Measurements from ENCODE around the gene HHAT.
"Not testable (repeated sequence)": the region's sequence is repeated elsewhere in the genome, so short reads cannot be mapped to it uniquely, and the experiment has no call there.

The HHAT gene

DNA sequence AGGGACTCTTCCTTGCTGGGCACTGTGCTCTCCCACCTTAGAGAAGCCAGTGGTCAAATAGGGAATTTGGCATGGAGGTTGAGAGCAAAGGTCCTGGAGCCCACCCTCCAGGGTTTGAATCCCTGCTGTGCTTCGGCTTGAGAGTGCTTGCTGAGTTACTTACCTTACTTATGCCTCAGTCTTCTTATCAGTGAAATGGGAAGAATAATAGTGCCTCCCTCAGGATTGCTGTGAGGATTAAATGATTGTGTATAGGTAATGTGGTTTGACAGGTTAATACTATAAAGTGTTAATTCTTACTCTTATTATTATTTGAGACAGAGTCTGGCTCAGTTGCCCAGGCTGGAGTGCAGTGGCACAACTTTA is 79.2 kb downstream of the HHAT start:
- Histone ChIP-seq H3K4me1 (ENCODE audit: control insufficient read depth, insufficient read depth, low read length, unreplicated experiment) (no peaks in the 10 kb centered on the region), H3K4me3 (ENCODE audit: low read depth, low read length) (no peak overlapping the region), H3K79me2 (ENCODE audit: control insufficient read depth, insufficient read depth, low read length, unreplicated experiment) (no peaks in the 10 kb centered on the region), H3K36me3 (ENCODE audit: insufficient read depth, low read length) (no peaks in the 10 kb centered on the region), H2AFZ (ENCODE audit: low read length, unreplicated experiment) (no peak overlapping the region), H3K27ac (ENCODE audit: low read depth, low read length) (no peak overlapping the region), H3K27me3 (ENCODE audit: insufficient read depth, low read length) (0 out of 2 replicates have a peak, but pooled peaks cover 2% of the 10 kb centered on the region)

DNA sequence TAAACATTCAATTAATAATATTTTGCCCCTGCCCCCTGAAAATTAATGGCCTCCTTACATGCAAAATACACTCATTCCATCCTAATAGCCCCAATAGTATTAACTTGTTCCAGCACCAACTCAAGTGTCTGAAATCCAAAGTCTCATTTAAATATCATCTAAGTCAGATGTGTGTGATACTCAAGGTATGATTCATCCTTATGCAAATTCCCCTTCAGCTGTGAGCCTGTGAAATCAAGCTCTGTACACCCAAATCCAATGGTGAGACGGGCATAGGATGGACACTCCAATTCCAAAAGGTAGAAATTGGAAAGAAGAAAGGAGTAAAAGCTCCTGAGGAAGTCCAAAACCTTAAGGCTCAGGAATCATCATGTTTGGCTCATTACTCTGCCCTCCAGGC is 83.5 kb downstream of the HHAT start:
- no peaks in the 10 kb centered on the region for H3K4me1 ChIP-seq (ENCODE audit: control insufficient read depth, insufficient read depth, low read length, unreplicated experiment)

DNA sequence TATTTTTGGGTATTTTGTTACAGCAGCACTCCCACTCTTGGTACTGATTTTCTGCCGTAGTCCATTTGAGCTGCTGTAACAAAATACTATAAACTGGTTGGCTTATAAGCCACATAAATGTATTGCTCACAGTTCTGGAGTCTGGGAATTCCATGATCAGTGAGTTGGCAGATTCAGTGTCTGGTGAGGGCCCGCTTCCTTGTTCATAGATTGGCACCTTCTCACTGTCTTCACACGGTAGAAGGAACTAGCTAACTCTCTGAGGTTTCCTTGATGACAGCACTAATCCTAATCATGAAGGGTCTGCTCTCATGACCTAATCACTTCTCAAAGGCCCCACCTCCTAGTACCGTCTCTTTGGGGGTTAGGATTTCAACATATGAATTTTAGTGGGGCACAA is 85.2 kb downstream of the HHAT start:
- no peak overlapping the region for H3K4me3 ChIP-seq (ENCODE audit: low read depth, low read length)
- H3K36me3 ChIP-seq (ENCODE audit: insufficient read depth, low read length) = no peaks in the 10 kb centered on the region

More for the DNA sequence above, 83.5 kb downstream of the HHAT start:
- H3K36me3 ChIP-seq (ENCODE audit: insufficient read depth, low read length) = no peaks in the 10 kb centered on the region
- H3K27me3 ChIP-seq (ENCODE audit: insufficient read depth, low read length) = no peaks in the 10 kb centered on the region
- H3K27ac ChIP-seq (ENCODE audit: low read depth, low read length) = no peak overlapping the region
- H3K79me2 ChIP-seq (ENCODE audit: control insufficient read depth, insufficient read depth, low read length, unreplicated experiment) = no peaks in the 10 kb centered on the region
- H2AFZ ChIP-seq (ENCODE audit: low read length, unreplicated experiment) = no peak overlapping the region
- H3K4me3 ChIP-seq (ENCODE audit: low read depth, low read length) = no peak overlapping the region

DNA sequence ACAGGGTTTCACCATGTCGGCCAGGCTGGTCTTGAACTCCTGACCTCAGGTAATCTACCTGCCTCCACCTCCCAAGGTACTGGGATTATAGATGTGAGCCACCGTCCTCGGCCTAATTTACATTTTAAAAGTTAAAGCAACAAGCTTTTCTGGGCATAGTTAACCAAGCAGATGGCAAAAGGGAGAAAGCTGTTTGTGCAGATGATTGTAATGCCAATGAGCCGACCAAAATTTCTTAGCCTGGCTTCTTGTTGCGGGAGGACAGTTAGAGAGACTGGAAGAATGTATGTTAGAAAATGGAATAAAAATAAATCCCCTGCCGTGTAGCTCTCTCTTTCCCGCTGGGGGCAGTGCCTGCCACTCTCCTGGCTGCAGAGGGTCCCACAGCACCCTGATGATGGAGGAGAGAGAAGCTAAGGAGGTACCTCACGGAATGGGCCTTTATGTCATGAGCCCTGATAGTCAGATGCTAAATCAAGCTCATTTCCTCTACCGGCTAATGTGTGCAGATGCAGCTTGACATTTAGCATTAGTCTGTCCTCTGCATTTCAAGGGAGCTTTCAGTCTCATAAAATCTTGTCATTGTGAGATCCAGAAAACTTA is 87.2 kb downstream of the HHAT start:
- no peak overlapping the region for H3K27ac ChIP-seq (ENCODE audit: low read depth, low read length)
- no peak overlapping the region for H3K4me3 ChIP-seq (ENCODE audit: low read depth, low read length)
- H2AFZ ChIP-seq (ENCODE audit: low read length, unreplicated experiment) = no peak overlapping the region
- H3K27me3 ChIP-seq (ENCODE audit: insufficient read depth, low read length) = no peaks in the 10 kb centered on the region
- H3K4me1 ChIP-seq (ENCODE audit: control insufficient read depth, insufficient read depth, low read length, unreplicated experiment) = no peaks in the 10 kb centered on the region
- no peaks in the 10 kb centered on the region for H3K36me3 ChIP-seq (ENCODE audit: insufficient read depth, low read length)
- no peaks in the 10 kb centered on the region for H3K79me2 ChIP-seq (ENCODE audit: control insufficient read depth, insufficient read depth, low read length, unreplicated experiment)

More for the DNA sequence above, 85.2 kb downstream of the HHAT start:
- no peak overlapping the region for H3K27ac ChIP-seq (ENCODE audit: low read depth, low read length)
- no peaks in the 10 kb centered on the region for H3K79me2 ChIP-seq (ENCODE audit: control insufficient read depth, insufficient read depth, low read length, unreplicated experiment)
- H3K27me3 ChIP-seq (ENCODE audit: insufficient read depth, low read length) = no peaks in the 10 kb centered on the region
- no peaks in the 10 kb centered on the region for H3K4me1 ChIP-seq (ENCODE audit: control insufficient read depth, insufficient read depth, low read length, unreplicated experiment)
- no peak overlapping the region for H2AFZ ChIP-seq (ENCODE audit: low read length, unreplicated experiment)

DNA sequence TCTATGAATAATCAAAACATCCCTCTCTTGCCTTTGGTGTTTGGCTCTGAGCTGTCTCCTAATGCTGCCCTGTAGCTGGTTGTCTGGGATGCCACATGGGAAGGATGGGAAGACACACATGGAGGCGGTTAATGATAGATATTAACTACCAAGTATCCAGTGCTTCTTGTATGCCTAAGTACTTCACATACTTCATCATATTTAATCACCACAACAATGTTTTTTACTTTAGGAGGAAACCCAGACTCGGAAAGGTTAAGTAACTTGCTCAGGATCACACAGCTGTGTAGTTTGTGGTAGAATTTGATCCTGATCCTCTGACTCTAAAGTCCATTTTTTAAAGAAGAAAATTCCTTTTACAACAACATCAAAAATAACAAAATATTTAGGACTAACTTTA is 88.0 kb downstream of the HHAT start:
- no peak overlapping the region for H2AFZ ChIP-seq (ENCODE audit: low read length, unreplicated experiment)
- no peak overlapping the region for H3K4me3 ChIP-seq (ENCODE audit: low read depth, low read length)
- no peaks in the 10 kb centered on the region for H3K4me1 ChIP-seq (ENCODE audit: control insufficient read depth, insufficient read depth, low read length, unreplicated experiment)
- no peaks in the 10 kb centered on the region for H3K27me3 ChIP-seq (ENCODE audit: insufficient read depth, low read length)
- no peaks in the 10 kb centered on the region for H3K79me2 ChIP-seq (ENCODE audit: control insufficient read depth, insufficient read depth, low read length, unreplicated experiment)
- H3K36me3 ChIP-seq (ENCODE audit: insufficient read depth, low read length) = no peaks in the 10 kb centered on the region
- no peak overlapping the region for H3K27ac ChIP-seq (ENCODE audit: low read depth, low read length)

DNA sequence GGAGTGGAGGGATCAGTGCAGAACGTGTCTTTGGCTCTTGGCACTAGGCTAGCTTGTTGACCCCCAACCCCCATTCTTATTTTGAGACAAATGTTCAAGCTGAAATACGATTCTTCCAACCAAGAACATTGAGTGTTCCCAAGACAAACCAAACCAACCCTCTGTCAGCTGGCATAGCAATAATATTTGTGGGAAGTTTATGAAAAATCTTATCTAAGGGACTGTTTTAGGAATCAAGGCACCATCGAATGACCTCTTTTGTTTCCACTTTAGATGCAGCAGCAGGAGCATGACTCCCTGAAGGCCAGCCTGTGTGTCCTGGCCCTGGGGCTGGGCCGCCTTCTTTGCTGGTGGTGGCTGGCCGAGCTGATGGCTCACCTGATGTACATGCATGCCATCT is 89.2 kb downstream of the HHAT start:
- H3K27ac ChIP-seq (ENCODE audit: low read depth, low read length) = no peak overlapping the region
- H2AFZ ChIP-seq (ENCODE audit: low read length, unreplicated experiment) = no peak overlapping the region
- no peak overlapping the region for H3K4me3 ChIP-seq (ENCODE audit: low read depth, low read length)
- no peaks in the 10 kb centered on the region for H3K79me2 ChIP-seq (ENCODE audit: control insufficient read depth, insufficient read depth, low read length, unreplicated experiment)
- no peaks in the 10 kb centered on the region for H3K27me3 ChIP-seq (ENCODE audit: insufficient read depth, low read length)
- no peaks in the 10 kb centered on the region for H3K4me1 ChIP-seq (ENCODE audit: control insufficient read depth, insufficient read depth, low read length, unreplicated experiment)
- H3K36me3 ChIP-seq (ENCODE audit: insufficient read depth, low read length) = no peaks in the 10 kb centered on the region

DNA sequence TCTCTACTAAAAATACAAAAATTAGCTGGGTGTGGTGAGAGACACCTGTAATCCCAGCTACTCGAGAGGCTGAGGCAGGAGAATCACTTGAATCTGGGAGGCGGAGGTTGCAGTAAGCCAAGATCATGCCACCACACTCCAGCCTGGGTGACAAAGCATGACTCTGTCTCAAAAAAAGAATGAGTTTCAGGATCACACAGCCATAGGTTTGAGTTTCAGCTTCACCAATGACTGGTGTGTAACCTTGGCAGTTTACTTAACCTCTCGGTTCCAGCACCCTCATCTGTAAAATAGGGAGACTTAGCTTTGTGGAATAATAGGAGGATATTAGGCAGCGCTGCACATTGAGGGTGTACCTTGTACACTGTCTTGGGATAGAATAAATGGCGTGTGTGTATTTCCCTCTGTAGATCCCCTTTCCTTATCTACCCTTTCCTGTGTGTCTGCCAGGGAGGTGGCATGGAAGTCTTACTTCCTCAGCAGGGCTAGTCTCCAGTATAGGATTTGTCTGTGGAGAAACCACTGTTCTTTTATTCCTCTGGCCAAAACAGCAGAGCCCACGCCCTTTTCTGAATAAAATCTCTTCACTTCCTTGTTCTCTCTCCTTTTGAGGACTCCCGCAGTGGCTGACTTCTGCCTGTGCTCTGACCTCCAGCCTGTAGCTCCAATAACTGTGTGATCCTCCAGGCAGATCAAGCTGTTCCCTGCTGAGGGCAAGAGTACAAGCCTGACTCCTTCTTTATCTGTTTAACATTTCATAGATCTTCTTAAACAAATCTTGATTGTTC is 90.4 kb downstream of the HHAT start:
- Histone ChIP-seq H3K27ac (ENCODE audit: low read depth, low read length) (no peak overlapping the region), H3K4me3 (ENCODE audit: low read depth, low read length) (no peak overlapping the region)

DNA sequence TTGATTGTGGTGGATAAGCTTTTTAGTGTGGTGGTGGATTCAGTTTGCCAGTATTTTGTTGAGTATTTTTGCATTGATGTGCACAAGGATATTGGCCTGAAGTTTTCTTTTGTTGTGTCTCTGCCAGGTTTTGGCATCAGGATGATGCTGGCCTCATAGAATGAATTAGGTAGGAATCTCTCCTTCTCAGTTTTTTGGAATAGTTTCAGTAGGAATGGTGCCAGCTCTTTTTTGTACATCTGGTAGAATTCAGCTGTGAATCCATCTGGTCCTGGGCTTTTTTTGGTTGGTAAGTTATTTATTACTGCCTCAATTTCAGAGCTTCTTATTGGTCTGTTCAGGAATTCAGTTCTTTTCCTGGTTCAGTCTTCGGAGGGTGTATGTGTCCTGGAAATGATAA is 98.0 kb downstream of the HHAT start:
- H3K27me3 ChIP-seq (ENCODE audit: insufficient read depth, low read length); H3K4me3 ChIP-seq (ENCODE audit: low read depth, low read length); H3K4me1 ChIP-seq (ENCODE audit: control insufficient read depth, insufficient read depth, low read length, unreplicated experiment); H3K79me2 ChIP-seq (ENCODE audit: control insufficient read depth, insufficient read depth, low read length, unreplicated experiment); H3K27ac ChIP-seq (ENCODE audit: low read depth, low read length); H3K36me3 ChIP-seq (ENCODE audit: insufficient read depth, low read length); H2AFZ ChIP-seq (ENCODE audit: low read length, unreplicated experiment): not testable (repeated sequence)

More for the DNA sequence above, 90.4 kb downstream of the HHAT start:
- Histone ChIP-seq H3K36me3 (ENCODE audit: insufficient read depth, low read length) (no peaks in the 10 kb centered on the region), H3K79me2 (ENCODE audit: control insufficient read depth, insufficient read depth, low read length, unreplicated experiment) (no peaks in the 10 kb centered on the region), H2AFZ (ENCODE audit: low read length, unreplicated experiment) (no peak overlapping the region), H3K27me3 (ENCODE audit: insufficient read depth, low read length) (no peaks in the 10 kb centered on the region), H3K4me1 (ENCODE audit: control insufficient read depth, insufficient read depth, low read length, unreplicated experiment) (no peaks in the 10 kb centered on the region)

DNA sequence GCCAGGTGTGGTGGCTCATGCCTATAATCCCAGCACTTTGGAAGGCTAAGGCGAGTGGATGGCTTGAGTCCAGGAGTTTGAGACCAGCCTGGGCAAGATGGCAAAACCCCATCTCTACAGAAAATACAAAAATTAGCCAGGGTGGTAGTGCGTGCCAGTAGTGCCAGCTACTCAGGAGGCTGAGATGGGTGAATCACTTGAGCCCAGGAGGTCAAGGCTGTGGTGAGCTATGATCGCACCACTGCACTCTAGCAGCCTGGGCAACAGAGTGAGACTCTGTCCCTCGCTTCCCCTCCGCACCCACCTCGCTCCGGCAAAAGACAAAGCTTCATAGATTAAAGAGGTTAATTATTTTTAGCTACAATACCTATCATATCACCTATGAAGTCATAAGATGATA is 100.0 kb downstream of the HHAT start:
- no peaks in the 10 kb centered on the region for H3K36me3 ChIP-seq (ENCODE audit: insufficient read depth, low read length)
- no peaks in the 10 kb centered on the region for H3K4me1 ChIP-seq (ENCODE audit: control insufficient read depth, insufficient read depth, low read length, unreplicated experiment)
- no peak overlapping the region for H2AFZ ChIP-seq (ENCODE audit: low read length, unreplicated experiment)
- no peaks in the 10 kb centered on the region for H3K27me3 ChIP-seq (ENCODE audit: insufficient read depth, low read length)
- H3K79me2 ChIP-seq (ENCODE audit: control insufficient read depth, insufficient read depth, low read length, unreplicated experiment) = no peaks in the 10 kb centered on the region
- H3K27ac ChIP-seq (ENCODE audit: low read depth, low read length) = no peak overlapping the region
- no peak overlapping the region for H3K4me3 ChIP-seq (ENCODE audit: low read depth, low read length)

DNA sequence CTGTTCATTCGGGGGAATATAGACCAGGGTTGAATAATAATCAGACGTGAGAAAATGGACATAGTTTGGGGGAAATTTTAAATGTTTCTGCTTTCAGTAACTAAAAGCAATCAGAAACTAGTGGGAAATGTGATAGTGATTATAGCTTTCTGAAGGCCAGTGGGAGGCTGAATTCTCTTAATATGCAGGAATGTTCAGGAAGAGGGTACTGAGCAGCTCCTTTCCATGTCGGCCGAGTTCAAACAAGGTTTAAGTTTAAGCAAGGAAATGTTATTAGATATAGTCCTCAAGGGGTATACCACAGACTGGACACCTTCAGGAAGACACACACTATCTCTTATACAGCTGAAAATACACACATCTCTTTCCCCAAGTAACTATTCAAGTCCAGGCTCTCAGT is 105.5 kb downstream of the HHAT start:
- H2AFZ ChIP-seq (ENCODE audit: low read length, unreplicated experiment) = no peak overlapping the region
- no peaks in the 10 kb centered on the region for H3K36me3 ChIP-seq (ENCODE audit: insufficient read depth, low read length)
- H3K27ac ChIP-seq (ENCODE audit: low read depth, low read length) = no peak overlapping the region
- no peaks in the 10 kb centered on the region for H3K27me3 ChIP-seq (ENCODE audit: insufficient read depth, low read length)
- H3K79me2 ChIP-seq (ENCODE audit: control insufficient read depth, insufficient read depth, low read length, unreplicated experiment) = no peaks in the 10 kb centered on the region
- no peak overlapping the region for H3K4me3 ChIP-seq (ENCODE audit: low read depth, low read length)
- peaks cover 13% of the 10 kb centered on the region for H3K4me1 ChIP-seq (ENCODE audit: control insufficient read depth, insufficient read depth, low read length, unreplicated experiment)

DNA sequence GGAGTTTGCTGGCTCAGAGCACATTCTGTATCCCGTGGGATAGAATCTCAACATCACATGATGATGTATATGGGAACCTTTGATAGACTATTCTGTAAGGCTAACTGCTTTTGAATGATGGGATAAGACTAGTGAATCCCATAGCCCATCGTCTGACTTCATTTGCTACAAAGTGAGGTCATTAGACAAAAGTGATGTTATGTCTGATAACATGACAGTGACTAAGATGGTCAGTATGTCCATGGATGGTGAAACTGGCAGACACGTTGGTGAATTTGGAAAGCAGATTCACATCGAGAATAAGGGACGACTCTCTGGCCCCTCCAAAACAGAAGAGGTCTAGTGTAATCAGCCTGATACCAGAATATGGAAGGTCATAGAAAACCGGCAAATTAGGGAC is 108.4 kb downstream of the HHAT start:
- Histone ChIP-seq H3K27ac (ENCODE audit: low read depth, low read length) (no peak overlapping the region), H2AFZ (ENCODE audit: low read length, unreplicated experiment) (no peak overlapping the region), H3K27me3 (ENCODE audit: insufficient read depth, low read length) (no peaks in the 10 kb centered on the region)

More for the DNA sequence above, 108.4 kb downstream of the HHAT start:
- H3K4me3 ChIP-seq (ENCODE audit: low read depth, low read length) = no peak overlapping the region
- H3K4me1 ChIP-seq (ENCODE audit: control insufficient read depth, insufficient read depth, low read length, unreplicated experiment) = peaks cover 27% of the 10 kb centered on the region
- H3K79me2 ChIP-seq (ENCODE audit: control insufficient read depth, insufficient read depth, low read length, unreplicated experiment) = no peaks in the 10 kb centered on the region
- H3K36me3 ChIP-seq (ENCODE audit: insufficient read depth, low read length) = no peaks in the 10 kb centered on the region

Measured in ACC112 (cell line).